ENCODE results near the gene DEPDC5.
"Not testable (repeated sequence)": the region's sequence is repeated elsewhere in the genome, so short reads cannot be mapped to it uniquely, and the experiment has no call there.

Gene DEPDC5

DNA sequence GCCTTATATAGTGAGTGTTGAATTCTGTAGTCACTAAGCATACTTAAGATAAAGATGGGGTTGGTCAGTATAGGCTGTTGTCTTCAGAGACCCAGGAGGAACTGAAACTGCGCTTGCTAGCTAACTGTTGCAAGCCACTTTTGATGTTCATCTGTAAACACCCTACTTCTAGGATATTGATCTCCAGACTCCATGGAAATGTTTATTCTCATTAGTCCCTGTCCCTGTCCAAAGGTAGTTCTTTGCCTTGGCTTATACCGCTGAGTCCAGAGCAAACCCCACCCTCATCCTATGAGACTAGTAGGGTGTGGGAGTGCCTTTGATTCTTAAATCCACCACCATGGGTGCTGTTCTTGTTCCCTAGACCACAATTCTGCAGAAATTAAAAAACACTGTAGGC, 36.4 kb downstream of the DEPDC5 start:
- H3K36me3 ChIP-seq (ENCODE audit: control insufficient read depth, insufficient read depth, low read length) = no peaks in the 10 kb centered on the region
- H3K4me3 ChIP-seq (ENCODE audit: low read length) = no peak overlapping the region
- H3K4me1 ChIP-seq (ENCODE audit: control insufficient read depth, insufficient read depth, low read length) = no peaks in the 10 kb centered on the region
- no peaks in the 10 kb centered on the region for H3K9me3 ChIP-seq (ENCODE audit: control insufficient read depth, low read length)
- H3K27me3 ChIP-seq (ENCODE audit: control insufficient read depth, insufficient read depth, low read length) = no peaks in the 10 kb centered on the region
- H3K9ac ChIP-seq (ENCODE audit: low read length) = no peak overlapping the region

DNA sequence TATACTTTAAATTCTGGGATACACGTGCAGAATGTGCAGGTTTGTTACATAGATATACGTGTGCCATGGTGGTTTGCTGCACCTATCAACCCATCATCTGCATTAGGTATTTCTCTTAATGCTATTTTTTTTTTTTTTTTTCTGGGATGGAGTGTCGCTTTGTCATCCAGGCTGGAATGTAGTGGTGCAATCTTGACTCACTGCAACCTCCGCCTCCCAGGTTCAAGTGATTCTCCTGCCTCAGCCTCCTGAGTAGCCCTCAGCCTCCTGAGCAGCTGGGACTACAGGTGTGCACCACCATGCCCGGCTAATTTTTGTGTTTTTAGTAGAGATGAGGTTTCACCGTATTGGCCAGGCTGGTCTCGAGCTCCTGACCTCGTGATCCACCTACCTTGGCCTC, 45.5 kb downstream of the DEPDC5 start:
- H3K36me3 ChIP-seq (ENCODE audit: control insufficient read depth, insufficient read depth, low read length) = not testable (repeated sequence)

DNA sequence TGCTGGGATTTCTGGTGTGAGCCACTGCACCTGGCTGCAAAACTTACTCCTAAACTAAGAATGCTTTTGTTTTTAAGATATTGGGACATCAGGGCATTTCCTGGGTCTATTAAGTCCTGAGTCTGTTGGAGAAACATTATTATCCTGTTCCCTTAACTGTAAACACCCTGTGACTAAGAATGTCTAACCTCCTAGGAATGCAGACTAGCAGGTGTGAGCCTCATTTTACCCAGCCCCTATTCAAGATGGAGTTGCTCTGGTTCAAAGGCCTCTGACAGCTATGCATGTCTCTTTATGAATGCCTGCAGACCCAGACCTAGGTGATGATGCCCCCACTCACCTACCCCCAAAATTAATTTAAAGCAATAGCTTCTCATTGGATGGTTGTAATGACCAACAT, 46.2 kb downstream of the DEPDC5 start:
- Histone ChIP-seq H3K36me3 (ENCODE audit: control insufficient read depth, insufficient read depth, low read length) (peaks cover 9% of the 10 kb centered on the region), H3K4me1 (ENCODE audit: control insufficient read depth, insufficient read depth, low read length) (no peaks in the 10 kb centered on the region), H3K4me3 (ENCODE audit: low read length) (no peak overlapping the region), H3K9me3 (ENCODE audit: control insufficient read depth, low read length) (no peaks in the 10 kb centered on the region), H3K27me3 (ENCODE audit: control insufficient read depth, insufficient read depth, low read length) (no peaks in the 10 kb centered on the region), H3K9ac (ENCODE audit: low read length) (no peak overlapping the region)

More for the DNA sequence above, 45.5 kb downstream of the DEPDC5 start:
- H3K4me1 ChIP-seq (ENCODE audit: control insufficient read depth, insufficient read depth, low read length); H3K9ac ChIP-seq (ENCODE audit: low read length); H3K9me3 ChIP-seq (ENCODE audit: control insufficient read depth, low read length); H3K4me3 ChIP-seq (ENCODE audit: low read length); H3K27me3 ChIP-seq (ENCODE audit: control insufficient read depth, insufficient read depth, low read length): not testable (repeated sequence)

DNA sequence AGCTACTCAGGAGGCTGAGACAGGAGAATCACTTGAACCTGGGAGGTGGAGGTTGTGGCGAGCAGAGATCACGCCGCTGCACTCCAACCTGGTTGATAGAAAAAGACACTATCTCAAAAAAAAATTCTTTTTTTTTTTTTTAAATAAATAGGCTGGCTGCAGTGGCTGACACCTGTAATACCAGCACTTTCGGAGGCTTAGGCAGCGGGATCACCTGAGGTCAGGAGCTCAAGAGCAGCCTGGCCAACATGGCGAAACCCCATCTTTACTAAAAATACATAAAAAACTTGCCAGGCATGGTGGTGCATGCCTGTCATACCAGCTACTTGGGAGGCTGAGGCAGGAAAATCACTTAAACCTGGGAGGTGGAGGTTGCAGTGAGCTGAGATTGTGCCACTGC, 47.0 kb downstream of the DEPDC5 start:
- not testable (repeated sequence) for H3K4me3 ChIP-seq (ENCODE audit: low read length); H3K4me1 ChIP-seq (ENCODE audit: control insufficient read depth, insufficient read depth, low read length); H3K27me3 ChIP-seq (ENCODE audit: control insufficient read depth, insufficient read depth, low read length); H3K9me3 ChIP-seq (ENCODE audit: control insufficient read depth, low read length); H3K9ac ChIP-seq (ENCODE audit: low read length); H3K36me3 ChIP-seq (ENCODE audit: control insufficient read depth, insufficient read depth, low read length)

DNA sequence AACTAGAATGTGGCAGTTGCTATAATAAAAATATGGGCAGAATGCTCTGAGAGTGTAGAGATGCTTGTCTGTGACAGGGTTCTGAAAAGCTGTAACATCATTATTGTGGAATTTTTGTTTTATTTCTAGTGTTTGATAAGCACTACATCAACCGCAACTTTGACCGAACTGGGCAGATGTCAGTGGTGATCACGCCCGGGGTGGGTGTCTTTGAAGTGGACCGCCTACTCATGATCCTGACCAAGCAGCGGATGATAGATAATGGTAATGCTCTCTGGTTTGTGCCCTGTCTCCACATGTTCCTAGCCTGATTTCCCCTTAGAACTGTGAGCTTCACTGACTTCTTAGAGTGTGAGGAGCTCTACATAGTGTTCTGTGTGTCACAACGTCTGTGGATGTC, 48.8 kb downstream of the DEPDC5 start:
- Histone ChIP-seq H3K36me3 (ENCODE audit: control insufficient read depth, insufficient read depth, low read length) (peaks cover 9% of the 10 kb centered on the region), H3K4me1 (ENCODE audit: control insufficient read depth, insufficient read depth, low read length) (no peaks in the 10 kb centered on the region), H3K27me3 (ENCODE audit: control insufficient read depth, insufficient read depth, low read length) (no peaks in the 10 kb centered on the region), H3K4me3 (ENCODE audit: low read length) (no peak overlapping the region), H3K9me3 (ENCODE audit: control insufficient read depth, low read length) (no peaks in the 10 kb centered on the region), H3K9ac (ENCODE audit: low read length) (no peak overlapping the region)

DNA sequence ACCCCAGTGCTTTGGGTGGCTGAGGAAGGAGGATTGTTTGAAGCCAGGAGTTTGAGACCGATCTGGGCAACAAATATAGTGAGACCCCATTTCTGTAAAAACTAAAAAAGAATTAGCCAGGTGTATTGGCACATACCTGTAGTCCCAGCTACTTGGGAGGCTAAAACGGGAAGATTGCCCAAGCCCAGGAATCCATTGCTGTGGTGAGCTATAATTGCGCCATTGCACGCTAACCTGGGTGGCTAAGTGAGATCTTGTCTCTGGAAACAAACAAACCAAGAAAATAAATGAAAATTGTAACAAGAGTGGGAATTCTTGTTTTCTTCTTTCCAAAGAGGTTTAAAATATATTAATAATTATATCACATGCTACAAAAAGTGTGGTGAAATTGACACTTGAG, 52.9 kb downstream of the DEPDC5 start:
- Histone ChIP-seq H3K4me1 (ENCODE audit: control insufficient read depth, insufficient read depth, low read length) (no peaks in the 10 kb centered on the region), H3K27me3 (ENCODE audit: control insufficient read depth, insufficient read depth, low read length) (no peaks in the 10 kb centered on the region), H3K4me3 (ENCODE audit: low read length) (no peak overlapping the region), H3K9me3 (ENCODE audit: control insufficient read depth, low read length) (no peaks in the 10 kb centered on the region), H3K36me3 (ENCODE audit: control insufficient read depth, insufficient read depth, low read length) (peaks cover 9% of the 10 kb centered on the region), H3K9ac (ENCODE audit: low read length) (no peak overlapping the region)

DNA sequence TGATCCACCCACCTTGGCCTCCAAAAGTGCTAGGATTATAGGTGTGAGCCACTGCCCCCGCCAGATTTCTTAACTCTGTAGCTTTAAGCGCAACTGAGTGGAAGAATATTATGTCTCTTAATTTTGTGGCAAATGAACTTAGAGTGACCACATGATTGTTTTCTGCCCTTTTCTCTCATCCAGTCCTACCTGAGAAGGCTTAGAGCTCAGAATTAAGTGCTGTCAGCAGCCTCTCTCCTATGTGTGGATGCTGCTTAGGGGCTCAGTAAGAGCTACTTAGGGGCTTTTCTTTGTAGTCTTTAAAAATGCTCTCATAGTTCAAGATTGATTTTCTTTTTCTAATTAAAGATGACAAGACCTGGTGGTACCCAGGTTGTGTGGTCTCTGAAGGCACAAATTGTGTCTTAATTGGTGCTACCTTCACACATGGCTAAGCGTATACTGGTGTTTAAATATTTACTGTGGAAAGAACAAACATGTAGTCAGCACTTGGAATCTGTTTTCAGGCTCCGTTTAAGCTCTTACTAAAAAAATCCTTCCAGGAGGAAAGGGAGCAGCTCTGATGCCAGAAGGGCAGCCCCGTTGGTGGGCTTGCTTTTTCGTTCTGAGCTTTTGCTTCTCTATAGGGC, 59.3 kb downstream of the DEPDC5 start:
- Histone ChIP-seq H3K9ac (ENCODE audit: low read length) (no peak overlapping the region), H3K36me3 (ENCODE audit: control insufficient read depth, insufficient read depth, low read length) (no peaks in the 10 kb centered on the region), H3K4me3 (ENCODE audit: low read length) (no peak overlapping the region), H3K4me1 (ENCODE audit: control insufficient read depth, insufficient read depth, low read length) (peaks cover 3% of the 10 kb centered on the region), H3K27me3 (ENCODE audit: control insufficient read depth, insufficient read depth, low read length) (no peaks in the 10 kb centered on the region), H3K9me3 (ENCODE audit: control insufficient read depth, low read length) (no peaks in the 10 kb centered on the region)

DNA sequence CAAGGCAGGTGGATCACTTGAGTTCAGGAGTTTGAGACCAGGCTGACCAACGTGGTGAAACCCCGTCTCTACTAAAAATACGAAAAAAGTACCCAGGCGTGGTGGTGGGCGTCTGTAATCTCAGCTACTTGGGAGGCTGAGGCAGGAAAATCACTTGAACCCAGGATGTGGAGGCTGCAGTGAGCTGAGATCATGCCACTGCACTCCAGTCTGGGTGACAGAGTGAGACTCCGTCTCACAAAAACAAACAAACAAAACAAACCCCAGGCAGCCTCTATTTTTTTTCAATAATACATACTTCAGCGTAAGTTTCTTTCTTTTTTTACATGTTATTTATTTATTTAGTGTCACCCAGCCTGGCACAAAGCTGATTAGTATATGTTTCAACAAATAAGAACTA, 60.1 kb downstream of the DEPDC5 start:
- H3K36me3 ChIP-seq (ENCODE audit: control insufficient read depth, insufficient read depth, low read length); H3K9me3 ChIP-seq (ENCODE audit: control insufficient read depth, low read length); H3K4me1 ChIP-seq (ENCODE audit: control insufficient read depth, insufficient read depth, low read length); H3K27me3 ChIP-seq (ENCODE audit: control insufficient read depth, insufficient read depth, low read length); H3K9ac ChIP-seq (ENCODE audit: low read length); H3K4me3 ChIP-seq (ENCODE audit: low read length): not testable (repeated sequence)

DNA sequence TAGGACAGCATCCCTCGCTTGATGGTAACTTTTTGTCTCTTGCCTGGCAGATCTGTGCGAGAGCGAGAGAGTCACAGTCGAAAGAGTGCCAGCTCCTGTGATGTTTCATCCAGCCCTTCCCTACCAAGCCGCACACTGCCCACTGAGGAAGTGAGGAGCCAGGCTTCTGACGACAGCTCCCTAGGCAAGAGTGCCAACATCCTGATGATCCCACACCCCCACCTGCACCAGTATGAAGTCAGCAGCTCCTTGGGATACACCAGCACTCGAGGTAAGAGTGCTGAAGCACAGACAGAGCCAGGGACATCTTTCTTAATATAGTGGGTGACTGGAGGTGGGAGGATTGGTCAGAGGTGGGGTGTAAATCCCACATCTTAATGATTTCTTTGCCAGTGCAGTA, 61.1 kb downstream of the DEPDC5 start:
- H3K27me3 ChIP-seq (ENCODE audit: control insufficient read depth, insufficient read depth, low read length) = no peaks in the 10 kb centered on the region
- no peak overlapping the region for H3K9ac ChIP-seq (ENCODE audit: low read length)
- H3K4me1 ChIP-seq (ENCODE audit: control insufficient read depth, insufficient read depth, low read length) = peaks cover 3% of the 10 kb centered on the region
- no peaks in the 10 kb centered on the region for H3K36me3 ChIP-seq (ENCODE audit: control insufficient read depth, insufficient read depth, low read length)
- no peaks in the 10 kb centered on the region for H3K9me3 ChIP-seq (ENCODE audit: control insufficient read depth, low read length)
- no peak overlapping the region for H3K4me3 ChIP-seq (ENCODE audit: low read length)

DNA sequence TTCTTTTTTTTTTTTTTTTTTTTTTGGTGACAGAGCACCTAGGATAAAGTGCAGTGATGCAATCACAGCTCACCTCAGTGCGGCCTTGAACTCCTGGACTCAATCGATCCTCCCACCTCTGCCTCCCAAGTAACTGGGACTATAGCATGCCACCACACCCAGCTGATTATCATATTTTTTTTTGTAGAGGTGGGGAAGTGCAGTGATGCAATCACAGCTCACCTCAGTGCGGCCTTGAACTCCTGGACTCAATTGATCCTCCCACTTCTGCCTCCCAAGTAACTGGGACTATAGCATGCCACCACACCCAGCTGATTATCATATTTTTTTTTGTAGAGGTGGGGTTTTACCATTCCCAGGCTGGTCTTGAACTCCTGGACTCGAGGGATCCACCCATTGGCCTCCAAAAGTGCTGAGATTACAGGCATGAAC, 61.6 kb downstream of the DEPDC5 start:
- H3K9ac ChIP-seq (ENCODE audit: low read length); H3K9me3 ChIP-seq (ENCODE audit: control insufficient read depth, low read length); H3K4me3 ChIP-seq (ENCODE audit: low read length); H3K4me1 ChIP-seq (ENCODE audit: control insufficient read depth, insufficient read depth, low read length); H3K27me3 ChIP-seq (ENCODE audit: control insufficient read depth, insufficient read depth, low read length); H3K36me3 ChIP-seq (ENCODE audit: control insufficient read depth, insufficient read depth, low read length): not testable (repeated sequence)

DNA sequence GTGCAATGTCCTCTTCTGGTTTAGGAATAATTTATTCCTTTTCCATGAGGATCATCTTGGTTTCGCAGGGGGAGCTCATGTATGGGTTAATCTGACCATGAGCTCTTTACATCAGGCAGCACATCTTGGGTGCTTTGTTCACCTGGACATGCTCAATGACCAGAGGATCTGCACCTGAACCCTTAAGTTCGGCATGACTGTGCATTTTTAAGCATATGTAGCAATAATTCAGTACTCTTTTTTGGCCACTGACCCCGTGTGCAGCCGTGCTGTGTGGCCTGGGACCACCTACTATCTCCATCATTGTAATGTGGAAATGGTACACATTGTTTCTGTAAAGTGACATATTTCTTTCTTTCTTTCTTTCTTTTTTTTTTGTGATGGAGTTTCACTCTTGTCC, 62.9 kb downstream of the DEPDC5 start:
- Histone ChIP-seq H3K9ac (ENCODE audit: low read length) (no peak overlapping the region), H3K27me3 (ENCODE audit: control insufficient read depth, insufficient read depth, low read length) (no peaks in the 10 kb centered on the region), H3K4me1 (ENCODE audit: control insufficient read depth, insufficient read depth, low read length) (peaks cover 3% of the 10 kb centered on the region), H3K4me3 (ENCODE audit: low read length) (no peak overlapping the region), H3K9me3 (ENCODE audit: control insufficient read depth, low read length) (no peaks in the 10 kb centered on the region), H3K36me3 (ENCODE audit: control insufficient read depth, insufficient read depth, low read length) (no peaks in the 10 kb centered on the region)

DNA sequence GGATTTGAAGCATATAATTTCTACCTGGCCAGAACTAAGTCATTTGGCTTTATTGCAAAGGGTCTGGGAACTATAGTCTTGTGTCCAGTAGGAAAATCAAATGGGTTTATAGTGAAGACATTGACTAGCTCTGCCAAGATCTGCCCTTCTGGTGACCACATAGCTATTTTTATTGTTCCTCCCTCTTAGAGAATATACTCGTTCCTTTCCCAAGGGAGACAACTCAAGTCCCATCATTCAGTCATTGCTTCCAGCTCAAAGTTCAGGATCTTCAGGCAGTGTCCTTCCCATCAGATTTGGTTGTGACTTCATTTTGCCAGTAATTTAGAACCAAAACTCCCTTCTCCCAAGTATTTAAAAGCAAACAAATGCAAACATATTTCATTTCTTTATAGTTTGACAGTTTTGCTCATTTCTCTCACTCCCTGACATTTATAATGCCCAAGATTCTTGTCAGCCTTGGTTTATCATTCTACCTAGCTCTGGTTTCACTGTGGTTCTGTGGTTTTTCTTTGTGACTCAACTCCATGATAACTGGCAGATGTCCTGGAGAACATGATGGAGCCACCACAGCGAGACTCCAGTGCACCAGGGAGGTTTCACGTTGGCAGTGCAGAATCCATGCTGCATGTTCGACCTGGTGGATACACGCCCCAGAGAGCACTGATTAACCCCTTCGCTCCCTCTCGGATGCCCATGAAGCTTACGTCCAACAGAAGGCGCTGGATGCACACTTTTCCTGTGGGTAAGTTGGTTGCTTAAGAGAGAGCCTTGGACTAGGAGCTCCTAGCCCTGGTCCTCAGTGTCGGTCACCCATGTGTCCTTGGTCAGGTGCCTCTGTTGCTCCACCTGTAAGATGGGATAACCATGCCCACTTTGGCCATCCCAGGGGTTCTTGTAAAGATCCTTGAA, 64.9 kb downstream of the DEPDC5 start:
- H3K36me3 ChIP-seq (ENCODE audit: control insufficient read depth, insufficient read depth, low read length) = no peaks in the 10 kb centered on the region

More for the DNA sequence above, 64.9 kb downstream of the DEPDC5 start:
- H3K9ac ChIP-seq (ENCODE audit: low read length) = no peak overlapping the region
- H3K9me3 ChIP-seq (ENCODE audit: control insufficient read depth, low read length) = no peaks in the 10 kb centered on the region
- H3K4me1 ChIP-seq (ENCODE audit: control insufficient read depth, insufficient read depth, low read length) = no peaks in the 10 kb centered on the region
- H3K4me3 ChIP-seq (ENCODE audit: low read length) = no peak overlapping the region
- H3K27me3 ChIP-seq (ENCODE audit: control insufficient read depth, insufficient read depth, low read length) = no peaks in the 10 kb centered on the region
